Fibroblast of villous mesenchyme (primary cell): Measurements from ENCODE around the gene PDE1C. TPM values are rescaled to one million over a fixed set of nuclear protein-coding genes. Genes with fewer than 3 reads are reported as not detected.

Experiments used
- DNase-seq: peaks from one replicate; pipeline ENCODE4 v3.0.0-alpha.2; 2010; ENCODE audit warnings: low read depth
- H3K4me3 ChIP-seq: 2 replicates; pipeline ENCODE4 v1.5.1; 2011; ENCODE audit warnings: low read depth, mild to moderate bottlenecking, low read length
- CTCF ChIP-seq: IDR thresholded peaks from 2 replicates; pipeline ENCODE4 v1.5.1; 2012; ENCODE audit warnings: low read depth, mild to moderate bottlenecking, low read length; ENCODE audit not compliant: insufficient read depth
- total RNA-seq: library from RNA; depleted of rRNA; stranded (reverse); fragments of >200 nt; gene quantifications from 2 replicates; pipeline ENCODE4 v1.2.3, GENCODE V29; 2012

The PDE1C gene
- total RNA-seq, 1 donor: 4.7 TPM

GRCh38 chr7:32069116-32069650 lies 1.0 kb downstream of the PDE1C start:
- DNase-seq: no peak
- no peak overlapping the region for H3K4me3 ChIP-seq
- TF ChIP-seq CTCF: no peak

- DNase-seq: no peak
- H3K4me3 ChIP-seq: no peak overlapping the region
Observed at GRCh38 chr7:32068411-32069101, 1.7 kb downstream of the PDE1C start.

GRCh38 chr7:32066441-32066840 lies 3.8 kb downstream of the PDE1C start:
- TF ChIP-seq CTCF: no peak
- no peak overlapping the region for H3K4me3 ChIP-seq
- DNase-seq: no peak

More at GRCh38 chr7:32068411-32069101, 1.7 kb downstream of the PDE1C start:
- TF ChIP-seq CTCF: no peak

- no peak for TF ChIP-seq CTCF
- H3K4me3 ChIP-seq: no peak overlapping the region
- no peak for DNase-seq
Observed at GRCh38 chr7:32063614-32064013, 6.6 kb downstream of the PDE1C start.

GRCh38 chr7:32062150-32062549 lies 8.1 kb downstream of the PDE1C start:
- peak; percentile 13 for DNase-seq

GRCh38 chr7:32061346-32061745 lies 8.9 kb downstream of the PDE1C start:
- no peak for TF ChIP-seq CTCF
- no peak overlapping the region for H3K4me3 ChIP-seq
- DNase-seq: no peak

More at GRCh38 chr7:32062150-32062549, 8.1 kb downstream of the PDE1C start:
- TF ChIP-seq CTCF: peak; percentile 41
- no peak overlapping the region for H3K4me3 ChIP-seq
